Endothelial cell of umbilical vein (primary cell): ENCODE measurements around the gene CUTA.

Experiments used
- FOS ChIP-seq: IDR thresholded peaks from 2 replicates; pipeline ENCODE4 v1.6.1; 2011; ENCODE audit warnings: mild to moderate bottlenecking, low read length, moderate library complexity, borderline replicate concordance; ENCODE audit not compliant: insufficient read depth
- GATA2 ChIP-seq: IDR thresholded peaks from 2 replicates; pipeline ENCODE4 v1.7.0; 2011; ENCODE audit warnings: low read depth, mild to moderate bottlenecking, moderate library complexity, mixed read lengths, low read length; ENCODE audit not compliant: insufficient read length, insufficient read depth
- MYC ChIP-seq: IDR thresholded peaks from one replicate; pipeline ENCODE4 v1.6.1; 2011; ENCODE audit warnings: mild to moderate bottlenecking, low read depth, low read length
- POLR2A ChIP-seq: IDR thresholded peaks from 2 replicates; pipeline ENCODE4 v1.6.1; 2012; ENCODE audit warnings: low read depth, mild to moderate bottlenecking, control low read depth, low read length
- POLR2AphosphoS5 ChIP-seq: IDR thresholded peaks from 2 replicates; pipeline ENCODE4 v1.6.1; 2012; ENCODE audit warnings: low read depth, mild to moderate bottlenecking, control low read depth, low read length, moderate library complexity; ENCODE audit not compliant: insufficient read depth
- TF ChIP-seq, protein P1 (sequence below), 2 donors: IDR thresholded peaks; 1 replicate in 1 of 2; 2 replicates in 1 of 2; pipeline ENCODE4 v1.5.1; 2011; ENCODE audit warnings: low read length in 2 of 2, mild to moderate bottlenecking in 2 of 2, moderate library complexity in 2 of 2, control low read depth in 1 of 2, inconsistent platforms in 1 of 2, low read depth in 1 of 2; ENCODE audit not compliant: insufficient read depth in 1 of 2; ENCODE audit errors: extremely low read depth in 1 of 2
- TF ChIP-seq, protein P2 (sequence below): IDR thresholded peaks from 2 replicates; pipeline ENCODE4 v1.6.1; 2011; ENCODE audit not compliant: insufficient read depth, insufficient read length

- TF ChIP-seq FOS: no peak
- TF ChIP-seq, protein P1, sequence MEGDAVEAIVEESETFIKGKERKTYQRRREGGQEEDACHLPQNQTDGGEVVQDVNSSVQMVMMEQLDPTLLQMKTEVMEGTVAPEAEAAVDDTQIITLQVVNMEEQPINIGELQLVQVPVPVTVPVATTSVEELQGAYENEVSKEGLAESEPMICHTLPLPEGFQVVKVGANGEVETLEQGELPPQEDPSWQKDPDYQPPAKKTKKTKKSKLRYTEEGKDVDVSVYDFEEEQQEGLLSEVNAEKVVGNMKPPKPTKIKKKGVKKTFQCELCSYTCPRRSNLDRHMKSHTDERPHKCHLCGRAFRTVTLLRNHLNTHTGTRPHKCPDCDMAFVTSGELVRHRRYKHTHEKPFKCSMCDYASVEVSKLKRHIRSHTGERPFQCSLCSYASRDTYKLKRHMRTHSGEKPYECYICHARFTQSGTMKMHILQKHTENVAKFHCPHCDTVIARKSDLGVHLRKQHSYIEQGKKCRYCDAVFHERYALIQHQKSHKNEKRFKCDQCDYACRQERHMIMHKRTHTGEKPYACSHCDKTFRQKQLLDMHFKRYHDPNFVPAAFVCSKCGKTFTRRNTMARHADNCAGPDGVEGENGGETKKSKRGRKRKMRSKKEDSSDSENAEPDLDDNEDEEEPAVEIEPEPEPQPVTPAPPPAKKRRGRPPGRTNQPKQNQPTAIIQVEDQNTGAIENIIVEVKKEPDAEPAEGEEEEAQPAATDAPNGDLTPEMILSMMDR (IDR thresholded peaks at IDR 0.05; ENCODE audit: extremely low read depth in 1 of 2, insufficient read depth in 1 of 2, low read depth in 1 of 2, low read length in 2 of 2): no peak
- no peak for TF ChIP-seq POLR2A
- TF ChIP-seq POLR2AphosphoS5: no peak
- TF ChIP-seq, protein P2, sequence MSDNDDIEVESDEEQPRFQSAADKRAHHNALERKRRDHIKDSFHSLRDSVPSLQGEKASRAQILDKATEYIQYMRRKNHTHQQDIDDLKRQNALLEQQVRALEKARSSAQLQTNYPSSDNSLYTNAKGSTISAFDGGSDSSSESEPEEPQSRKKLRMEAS: no peak
- no peak for TF ChIP-seq MYC
- TF ChIP-seq GATA2: no peak
These were observed 3.4 kb upstream of the CUTA start for GRCh38 chr6:33421344-33421643.
